Transverse colon (tissue), 4 donors: ENCODE measurements around the gene PMEPA1. TPM values are rescaled to one million over a fixed set of nuclear protein-coding genes. Genes with fewer than 3 reads are reported as not detected.

Source experiments
- DNase-seq: peaks from one replicate; pipeline ENCODE4 v3.0.0-alpha.2; 2019
- H3K27ac ChIP-seq, 4 donors: fragments of 200-600 bp; sonication (generic); 2 replicates each; pipeline ENCODE4 v1.5.1; 2016 to 2018; ENCODE audit warnings: inconsistent platforms in 4 of 4
- H3K27me3 ChIP-seq: fragments of 200-600 bp; sonication (generic); 2 replicates; pipeline ENCODE4 v1.5.1; 2017; ENCODE audit warnings: inconsistent platforms
- H3K36me3 ChIP-seq, 4 donors: fragments of 200-600 bp; sonication (generic); 2 replicates each; pipeline ENCODE4 v1.5.1; 2017 to 2019; ENCODE audit warnings: inconsistent platforms in 4 of 4
- H3K4me1 ChIP-seq, 4 donors: fragments of 200-600 bp; sonication (generic); 2 replicates each; pipeline ENCODE4 v1.5.1; 2017 to 2020; ENCODE audit warnings: inconsistent platforms in 4 of 4
- H3K4me3 ChIP-seq, 4 donors: fragments of 200-600 bp; sonication (generic); 1 replicate in 1 of 4; 2 replicates in 3 of 4; pipeline versions ENCODE4 v1.5.1 to v1.6.1; 2017 to 2019; ENCODE audit warnings: inconsistent platforms in 4 of 4
- H3K9me3 ChIP-seq, 2 donors: fragments of 200-600 bp; sonication (generic); 2 replicates each; pipeline ENCODE4 v1.5.1; 2017 to 2019; ENCODE audit warnings: inconsistent platforms in 2 of 2
- CTCF ChIP-seq, 5 experiments: fragments of 200-600 bp in 3 of 5; fragments of 450-650 bp in 2 of 5; sonication (generic) in 3 of 5; IDR thresholded peaks; 1 replicate in 2 of 5; 2 replicates in 3 of 5; pipeline ENCODE4 v1.5.1; 2016 to 2017; ENCODE audit warnings: antibody characterized with exemption in 5 of 5, inconsistent platforms in 3 of 5, mild to moderate bottlenecking in 2 of 5, moderate library complexity in 1 of 5
- EP300 ChIP-seq: sonication (generic); formaldehyde crosslinking; IDR thresholded peaks from one replicate; pipeline ENCODE4 v1.6.1; 2017; ENCODE audit warnings: antibody characterized with exemption, low read depth
- POLR2A ChIP-seq: fragments of 450-650 bp; IDR thresholded peaks from one replicate; pipeline ENCODE4 v1.6.1; 2016; ENCODE audit warnings: antibody characterized with exemption, mild to moderate bottlenecking, moderate library complexity
- POLR2AphosphoS5 ChIP-seq, 3 donors: sonication (generic); formaldehyde crosslinking; IDR thresholded peaks; one replicate each; pipeline ENCODE4 v1.6.1; 2016; ENCODE audit warnings: antibody characterized with exemption in 3 of 3
- WGBS, 2 donors: methylation state at CpG; one replicate each; pipeline ENCODE4 v1.1.5; 2018; ENCODE audit warnings: low coverage in 1 of 2; 5-methylcytosine and 5-hydroxymethylcytosine counted together
- in situ Hi-C, 4 donors: fragments of 200-750 bp; cut with MboI; loops; one replicate each; pipeline versions ENCODE4 v1.15.0 to v1.15.1; 2017; ENCODE audit warnings: low sequenced_read_pairs in 3 of 4, low pct_ligation_motif_present in 1 of 4, low pct_unique_long_range_greater_than_20kb in 1 of 4
- intact Hi-C: fragments of 100-400 bp; cut with DNase I; formaldehyde crosslinking; loops from one replicate; pipeline ENCODE4 v1.15.1; 2023; ENCODE audit warnings: low total_unique reads
- total RNA-seq, 4 donors: library from RNA; depleted of rRNA; stranded (reverse); fragments of >200 nt; gene quantifications; one replicate each; pipeline ENCODE4 v1.1.0, GENCODE V29; 2016

PMEPA1 gene
- total RNA-seq, 4 donors from 2014 or later, result 6.4 to 10.8 (median 8.4) TPM

- in situ Hi-C loops (no loop called here), intact Hi-C loops (no loop called here)
- Histone ChIP-seq H3K4me3 (no peak overlapping the region), H3K9me3 (no peaks in the 10 kb centered on the region), H3K4me1 (peaks cover 4 to 23% (median 16%) of the 10 kb centered on the region in 4 donors), H3K36me3 (no peaks in the 10 kb centered on the region), H3K27ac (no peak overlapping the region), H3K27me3 (no peaks in the 10 kb centered on the region)
- no peak for DNase-seq
- 95 to 98% methylated on average over 9 to 14 of the region's 14 CpGs for WGBS, 2 donors
- TF ChIP-seq POLR2A (no peak), EP300 (no peak)
Observed at GRCh38 chr20:57704245-57704644, 5.6 kb downstream of the PMEPA1 start.

DNA sequence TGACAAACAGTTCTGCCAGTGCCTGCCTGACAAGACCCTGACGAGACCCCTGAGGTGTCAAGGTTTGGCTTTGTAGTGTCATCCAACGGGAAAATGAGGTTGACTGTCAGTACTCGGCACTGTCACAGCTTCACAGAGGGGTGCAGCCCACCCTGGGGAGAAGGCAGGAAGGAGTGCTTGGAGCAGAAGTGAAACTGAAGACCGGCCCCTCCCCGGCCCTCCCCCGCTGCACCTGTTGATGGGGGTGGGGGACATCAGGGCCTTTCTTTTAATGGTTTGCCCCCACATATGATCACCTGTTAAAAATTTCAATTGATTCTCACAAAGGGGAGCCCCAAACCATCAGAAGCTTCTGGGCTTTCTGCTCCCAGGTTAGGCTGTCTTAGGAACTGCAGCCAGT is 6.8 kb downstream of the PMEPA1 start:
- intact Hi-C loops, result no loop called here
- in situ Hi-C loops, result no loop called here
- DNase-seq, result peak; percentile 39
- peaks cover 5 to 26% (median 19%) of the 10 kb centered on the region in 4 donors for H3K4me1 ChIP-seq
- 61% methylated on average over 6 of the region's 6 CpGs; no CpG with 5 or more reads in 1 of the 2 donors for WGBS, 2 donors
- no peaks in the 10 kb centered on the region for H3K27me3 ChIP-seq
- TF ChIP-seq POLR2A (no peak), CTCF (IDR thresholded peaks at IDR 0.05) (no peak), POLR2AphosphoS5 (IDR thresholded peaks at IDR 0.05) (no peak), EP300 (no peak)
- H3K4me3 ChIP-seq, result no peak overlapping the region
- no peaks in the 10 kb centered on the region for H3K36me3 ChIP-seq
- peak overlapping the region in 1 of 4 donors; percentile 8 for H3K27ac ChIP-seq
- no peaks in the 10 kb centered on the region for H3K9me3 ChIP-seq

GRCh38 chr20:57702521-57702920 is 7.3 kb downstream of the PMEPA1 start:
- 88 to 98% methylated on average over 5 to 6 of the region's 6 CpGs for WGBS, 2 donors
- no peaks in the 10 kb centered on the region for H3K36me3 ChIP-seq
- H3K4me1 ChIP-seq, result peaks cover under 1 to 26% (median 22%) of the 10 kb centered on the region in 4 donors
- in situ Hi-C loops (no loop called here), intact Hi-C loops (no loop called here)
- no peak overlapping the region for H3K27ac ChIP-seq
- TF ChIP-seq EP300, result no peak
- TF ChIP-seq POLR2AphosphoS5 (IDR thresholded peaks at IDR 0.05), result no peak
- no peak for TF ChIP-seq POLR2A
- no peak for TF ChIP-seq CTCF (IDR thresholded peaks at IDR 0.05)
- no peaks in the 10 kb centered on the region for H3K9me3 ChIP-seq
- H3K4me3 ChIP-seq, result no peak overlapping the region
- H3K27me3 ChIP-seq, result no peaks in the 10 kb centered on the region
- no peak for DNase-seq

DNA sequence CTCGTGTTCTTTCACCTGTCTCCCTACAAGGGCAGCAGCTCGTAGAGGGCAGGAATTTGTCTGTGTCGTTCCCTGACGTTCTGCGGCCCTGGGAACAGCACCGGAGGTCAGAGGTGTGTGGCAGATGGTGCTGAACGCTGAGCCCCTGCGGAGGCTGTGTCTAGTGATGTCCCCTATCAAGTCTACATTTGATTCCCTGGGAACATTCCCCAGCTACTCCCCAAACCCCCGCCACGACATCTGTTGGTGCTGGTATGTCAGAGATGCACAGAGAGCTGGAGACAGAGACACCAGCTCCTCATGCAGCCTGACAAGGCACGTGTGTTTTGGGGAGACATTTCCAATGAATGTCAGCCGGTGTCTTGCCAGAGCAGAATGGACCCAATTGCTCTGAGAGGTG is 7.7 kb downstream of the PMEPA1 start:
- no peaks in the 10 kb centered on the region for H3K27me3 ChIP-seq
- intact Hi-C loops (no loop called here), in situ Hi-C loops (no loop called here)
- no peak for DNase-seq
- no peaks in the 10 kb centered on the region for H3K9me3 ChIP-seq
- H3K4me3 ChIP-seq, result no peak overlapping the region
- no peak overlapping the region for H3K27ac ChIP-seq
- H3K36me3 ChIP-seq, result no peaks in the 10 kb centered on the region
- H3K4me1 ChIP-seq, result peaks cover 0 to 29% (median 24%) of the 10 kb centered on the region in 4 donors
- 82% methylated on average over 12 of the region's 12 CpGs; no CpG with 5 or more reads in 1 of the 2 donors for WGBS, 2 donors
- TF ChIP-seq POLR2A (no peak), POLR2AphosphoS5 (IDR thresholded peaks at IDR 0.05) (no peak), EP300 (no peak), CTCF (IDR thresholded peaks at IDR 0.05) (no peak)

DNA sequence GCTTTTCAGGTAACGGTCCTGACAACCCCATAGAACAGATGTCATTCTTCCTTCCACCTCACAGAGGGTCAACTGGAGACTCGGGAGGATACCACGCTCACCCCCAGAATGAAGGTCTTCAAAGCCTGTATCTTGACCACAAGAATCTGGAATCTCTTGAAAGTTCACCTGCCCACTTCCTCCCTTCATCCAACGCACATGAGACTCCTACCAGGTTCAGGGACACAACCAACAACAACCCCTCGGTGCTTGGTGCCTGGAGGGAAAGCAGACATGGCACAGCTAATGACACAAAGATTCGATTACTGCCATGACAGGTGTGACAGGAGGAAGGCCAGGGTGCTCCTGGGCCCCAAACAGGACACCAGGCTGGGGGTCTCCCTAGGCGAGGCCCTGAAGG is 8.2 kb downstream of the PMEPA1 start:
- Histone ChIP-seq H3K36me3 (no peaks in the 10 kb centered on the region), H3K4me1 (peaks cover 0 to 31% (median 28%) of the 10 kb centered on the region in 4 donors), H3K9me3 (no peaks in the 10 kb centered on the region), H3K27me3 (no peaks in the 10 kb centered on the region), H3K4me3 (no peak overlapping the region), H3K27ac (no peak overlapping the region)
- no peak for DNase-seq
- TF ChIP-seq EP300 (no peak), POLR2A (no peak), POLR2AphosphoS5 (IDR thresholded peaks at IDR 0.05) (no peak), CTCF (IDR thresholded peaks at IDR 0.05) (no peak)
- intact Hi-C loops, result no loop called here
- in situ Hi-C loops, result no loop called here
- 78% methylated on average over 7 of the region's 7 CpGs; no CpG with 5 or more reads in 1 of the 2 donors for WGBS, 2 donors
